GM12878 (cell line): ENCODE data around the gene CZIB.

Source experiments
- EP300 ChIP-seq, 2 experiments: fragments of 150-350 bp in 1 of 2; IDR thresholded peaks; 2 replicates each; pipeline ENCODE4 v1.6.1; 2011 to 2012; ENCODE audit warnings: low read depth in 2 of 2, low read length in 2 of 2, borderline replicate concordance in 1 of 2, improper control_type of control experiment in 1 of 2, inconsistent platforms in 1 of 2; ENCODE audit not compliant: control insufficient read depth in 1 of 2
- EZH2 ChIP-seq: IDR thresholded peaks from 2 replicates; pipeline ENCODE4 v1.6.1; 2012; ENCODE audit warnings: low read depth, mild to moderate bottlenecking, control low read depth, inconsistent platforms, low read length, borderline replicate concordance; ENCODE audit not compliant: control insufficient read depth
- JUND ChIP-seq: IDR thresholded peaks from 2 replicates; pipeline ENCODE4 v1.6.1; 2012; ENCODE audit warnings: low read depth, mild to moderate bottlenecking, low read length, improper control_type of control experiment, moderate library complexity
- MXI1 ChIP-seq: fragments of 150-350 bp; IDR thresholded peaks from 2 replicates; pipeline ENCODE4 v1.6.1; 2011; ENCODE audit warnings: low read depth, mild to moderate bottlenecking, inconsistent platforms, low read length, improper control_type of control experiment
- POLR2A ChIP-seq: IDR thresholded peaks from 2 replicates; pipeline ENCODE4 v1.6.1; 2011; ENCODE audit warnings: low read depth, mild to moderate bottlenecking, low read length
- ZZZ3 ChIP-seq: IDR thresholded peaks from 2 replicates; pipeline ENCODE4 v1.6.1; 2011; ENCODE audit warnings: low read depth; ENCODE audit not compliant: control insufficient read depth, insufficient read length
- TF ChIP-seq, protein P1 (sequence below), 3 experiments: IDR thresholded peaks in 2 of 3; conservative IDR thresholded peaks in 1 of 3; 2 replicates each; pipeline ENCODE4 v1.5.1; 2011; ENCODE audit warnings: low read depth in 3 of 3, low read length in 3 of 3, mild to moderate bottlenecking in 3 of 3, control low read depth in 2 of 3, moderate library complexity in 2 of 3, inconsistent platforms in 1 of 3, mixed read lengths in 1 of 3; ENCODE audit not compliant: control insufficient read depth in 2 of 3, insufficient read depth in 1 of 3; ENCODE audit errors: extremely low read depth in 1 of 3
- TF ChIP-seq, protein P2 (sequence below): fragments of 450-650 bp; IDR thresholded peaks from 2 replicates; pipeline ENCODE4 v1.6.1; 2014; ENCODE audit warnings: mild to moderate bottlenecking
- TF ChIP-seq, protein P3 (sequence below): IDR thresholded peaks from 2 replicates; pipeline ENCODE4 v1.6.1; 2012; ENCODE audit warnings: improper control_type of control experiment, low read depth, low read length; ENCODE audit not compliant: insufficient replicate concordance

DNA sequence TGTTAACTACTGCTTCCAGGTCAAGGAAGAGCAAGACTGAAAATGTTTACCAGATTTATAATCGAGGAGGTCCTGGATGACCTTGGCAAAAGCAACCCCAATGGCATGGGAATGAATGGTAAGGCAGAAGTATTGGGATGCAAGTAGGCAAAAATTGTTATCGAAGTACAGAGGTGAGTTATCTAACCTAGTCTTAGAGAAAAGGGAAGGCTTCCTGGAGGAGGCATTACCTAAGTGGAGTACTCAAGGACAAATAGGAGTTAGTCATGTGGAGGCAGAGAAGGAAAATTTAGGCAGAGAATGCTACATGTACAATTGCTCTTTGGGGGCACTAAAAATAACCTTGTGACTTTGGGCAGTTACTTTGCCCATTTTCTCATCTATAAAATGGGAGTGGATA, 21.4 kb upstream of the CZIB start:
- TF ChIP-seq ZZZ3 (no peak), MXI1 (no peak), EZH2 (no peak), POLR2A (no peak), EP300 (IDR thresholded peaks at IDR 0.05; ENCODE audit: borderline replicate concordance in 1 of 2, control insufficient read depth in 1 of 2, low read depth in 2 of 2, low read length in 2 of 2) (no peak), JUND (no peak)
- TF ChIP-seq, protein P1, sequence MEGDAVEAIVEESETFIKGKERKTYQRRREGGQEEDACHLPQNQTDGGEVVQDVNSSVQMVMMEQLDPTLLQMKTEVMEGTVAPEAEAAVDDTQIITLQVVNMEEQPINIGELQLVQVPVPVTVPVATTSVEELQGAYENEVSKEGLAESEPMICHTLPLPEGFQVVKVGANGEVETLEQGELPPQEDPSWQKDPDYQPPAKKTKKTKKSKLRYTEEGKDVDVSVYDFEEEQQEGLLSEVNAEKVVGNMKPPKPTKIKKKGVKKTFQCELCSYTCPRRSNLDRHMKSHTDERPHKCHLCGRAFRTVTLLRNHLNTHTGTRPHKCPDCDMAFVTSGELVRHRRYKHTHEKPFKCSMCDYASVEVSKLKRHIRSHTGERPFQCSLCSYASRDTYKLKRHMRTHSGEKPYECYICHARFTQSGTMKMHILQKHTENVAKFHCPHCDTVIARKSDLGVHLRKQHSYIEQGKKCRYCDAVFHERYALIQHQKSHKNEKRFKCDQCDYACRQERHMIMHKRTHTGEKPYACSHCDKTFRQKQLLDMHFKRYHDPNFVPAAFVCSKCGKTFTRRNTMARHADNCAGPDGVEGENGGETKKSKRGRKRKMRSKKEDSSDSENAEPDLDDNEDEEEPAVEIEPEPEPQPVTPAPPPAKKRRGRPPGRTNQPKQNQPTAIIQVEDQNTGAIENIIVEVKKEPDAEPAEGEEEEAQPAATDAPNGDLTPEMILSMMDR (IDR thresholded peaks at IDR 0.05 in 2 of 3, conservative IDR thresholded peaks at IDR 0.05 in 1 of 3; ENCODE audit: control insufficient read depth in 2 of 3, extremely low read depth in 1 of 3, insufficient read depth in 1 of 3, low read depth in 3 of 3, low read length in 3 of 3), result no peak
- TF ChIP-seq, protein P2, sequence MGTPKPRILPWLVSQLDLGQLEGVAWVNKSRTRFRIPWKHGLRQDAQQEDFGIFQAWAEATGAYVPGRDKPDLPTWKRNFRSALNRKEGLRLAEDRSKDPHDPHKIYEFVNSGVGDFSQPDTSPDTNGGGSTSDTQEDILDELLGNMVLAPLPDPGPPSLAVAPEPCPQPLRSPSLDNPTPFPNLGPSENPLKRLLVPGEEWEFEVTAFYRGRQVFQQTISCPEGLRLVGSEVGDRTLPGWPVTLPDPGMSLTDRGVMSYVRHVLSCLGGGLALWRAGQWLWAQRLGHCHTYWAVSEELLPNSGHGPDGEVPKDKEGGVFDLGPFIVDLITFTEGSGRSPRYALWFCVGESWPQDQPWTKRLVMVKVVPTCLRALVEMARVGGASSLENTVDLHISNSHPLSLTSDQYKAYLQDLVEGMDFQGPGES, result no peak
- TF ChIP-seq, protein P3, sequence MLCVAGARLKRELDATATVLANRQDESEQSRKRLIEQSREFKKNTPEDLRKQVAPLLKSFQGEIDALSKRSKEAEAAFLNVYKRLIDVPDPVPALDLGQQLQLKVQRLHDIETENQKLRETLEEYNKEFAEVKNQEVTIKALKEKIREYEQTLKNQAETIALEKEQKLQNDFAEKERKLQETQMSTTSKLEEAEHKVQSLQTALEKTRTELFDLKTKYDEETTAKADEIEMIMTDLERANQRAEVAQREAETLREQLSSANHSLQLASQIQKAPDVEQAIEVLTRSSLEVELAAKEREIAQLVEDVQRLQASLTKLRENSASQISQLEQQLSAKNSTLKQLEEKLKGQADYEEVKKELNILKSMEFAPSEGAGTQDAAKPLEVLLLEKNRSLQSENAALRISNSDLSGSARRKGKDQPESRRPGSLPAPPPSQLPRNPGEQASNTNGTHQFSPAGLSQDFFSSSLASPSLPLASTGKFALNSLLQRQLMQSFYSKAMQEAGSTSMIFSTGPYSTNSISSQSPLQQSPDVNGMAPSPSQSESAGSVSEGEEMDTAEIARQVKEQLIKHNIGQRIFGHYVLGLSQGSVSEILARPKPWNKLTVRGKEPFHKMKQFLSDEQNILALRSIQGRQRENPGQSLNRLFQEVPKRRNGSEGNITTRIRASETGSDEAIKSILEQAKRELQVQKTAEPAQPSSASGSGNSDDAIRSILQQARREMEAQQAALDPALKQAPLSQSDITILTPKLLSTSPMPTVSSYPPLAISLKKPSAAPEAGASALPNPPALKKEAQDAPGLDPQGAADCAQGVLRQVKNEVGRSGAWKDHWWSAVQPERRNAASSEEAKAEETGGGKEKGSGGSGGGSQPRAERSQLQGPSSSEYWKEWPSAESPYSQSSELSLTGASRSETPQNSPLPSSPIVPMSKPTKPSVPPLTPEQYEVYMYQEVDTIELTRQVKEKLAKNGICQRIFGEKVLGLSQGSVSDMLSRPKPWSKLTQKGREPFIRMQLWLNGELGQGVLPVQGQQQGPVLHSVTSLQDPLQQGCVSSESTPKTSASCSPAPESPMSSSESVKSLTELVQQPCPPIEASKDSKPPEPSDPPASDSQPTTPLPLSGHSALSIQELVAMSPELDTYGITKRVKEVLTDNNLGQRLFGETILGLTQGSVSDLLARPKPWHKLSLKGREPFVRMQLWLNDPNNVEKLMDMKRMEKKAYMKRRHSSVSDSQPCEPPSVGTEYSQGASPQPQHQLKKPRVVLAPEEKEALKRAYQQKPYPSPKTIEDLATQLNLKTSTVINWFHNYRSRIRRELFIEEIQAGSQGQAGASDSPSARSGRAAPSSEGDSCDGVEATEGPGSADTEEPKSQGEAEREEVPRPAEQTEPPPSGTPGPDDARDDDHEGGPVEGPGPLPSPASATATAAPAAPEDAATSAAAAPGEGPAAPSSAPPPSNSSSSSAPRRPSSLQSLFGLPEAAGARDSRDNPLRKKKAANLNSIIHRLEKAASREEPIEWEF, result no peak
